IPS DF 4.7 (cell line): ENCODE results near the gene NEAT1.

Experiments
- DNase-seq: peaks from one replicate; pipeline ENCODE4 v3.0.0-alpha.2; 2013; ENCODE audit warnings: low spot score; ENCODE audit errors: extremely low read depth

The NEAT1 gene

DNA sequence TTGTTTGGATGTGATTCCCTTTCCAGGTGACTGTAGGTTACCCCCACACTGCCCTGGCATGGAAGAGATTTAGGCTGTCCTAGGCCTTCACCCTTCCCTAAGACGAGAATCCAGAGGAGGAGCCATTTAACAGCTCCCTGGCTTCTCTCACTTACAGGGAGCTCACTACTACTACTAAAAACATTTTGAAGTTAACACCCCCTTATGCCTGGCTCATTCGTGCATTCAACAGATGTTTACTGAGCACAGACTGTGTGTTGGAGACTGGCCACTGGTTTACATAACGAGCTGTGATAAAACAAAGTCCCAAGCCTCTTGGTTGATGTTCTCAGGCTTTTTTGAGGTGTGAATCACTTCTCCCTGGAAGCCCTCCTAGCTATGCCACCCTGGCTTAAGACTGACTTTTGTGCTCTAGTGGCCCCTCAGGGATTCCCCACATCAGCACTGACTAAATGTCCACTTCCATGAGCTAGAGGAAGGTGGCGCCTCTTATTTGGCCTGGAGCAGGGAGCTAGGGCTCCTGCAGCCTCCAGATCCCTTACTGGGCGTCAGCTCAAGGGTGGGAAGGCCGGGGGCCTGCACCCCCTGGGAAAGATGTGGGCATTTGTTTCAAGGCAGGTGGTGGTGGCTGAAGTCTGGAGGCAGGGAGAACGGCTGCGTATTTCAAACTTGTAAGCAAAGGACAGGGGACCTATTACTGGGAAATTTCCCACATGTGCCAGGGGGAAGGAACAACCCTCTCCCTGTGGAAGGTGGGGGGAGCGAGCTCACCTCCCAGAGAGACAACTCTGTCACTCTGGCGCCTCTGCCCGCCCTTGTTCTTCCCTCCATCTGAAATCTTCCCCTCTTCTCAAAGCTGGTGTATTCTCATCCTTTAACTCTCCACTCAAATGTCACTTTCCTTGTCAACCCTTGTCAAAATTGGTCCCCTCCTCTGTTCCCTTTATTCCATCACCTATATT lies 56.9 kb downstream of the NEAT1 start:
- DNase-seq = no peak

DNA sequence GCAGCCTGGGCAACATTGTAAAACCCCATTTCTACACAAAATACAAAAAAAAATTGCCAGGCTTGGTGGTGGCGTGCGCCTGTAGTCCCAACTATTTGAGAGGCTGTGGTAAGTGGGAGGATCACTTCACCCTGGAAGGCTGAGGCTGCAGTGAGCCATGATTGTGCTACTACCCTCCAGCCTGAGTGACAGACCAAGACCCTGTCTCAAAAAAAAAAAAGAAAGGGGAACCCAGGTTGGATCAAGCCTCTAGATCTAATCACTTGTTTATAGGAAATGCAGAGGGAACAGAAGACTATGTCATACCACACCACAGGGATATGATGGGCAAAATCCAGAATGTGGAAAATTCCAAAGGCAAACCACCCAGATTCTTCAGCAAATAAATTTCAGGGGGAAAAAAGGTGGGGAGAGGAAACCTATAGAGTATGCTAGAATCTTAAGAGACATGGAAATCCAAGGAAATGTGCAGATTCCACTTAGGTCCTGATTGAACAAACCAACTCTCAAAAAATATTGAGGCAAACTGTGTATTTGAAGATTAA lies 59.8 kb downstream of the NEAT1 start:
- no peak for DNase-seq

DNA sequence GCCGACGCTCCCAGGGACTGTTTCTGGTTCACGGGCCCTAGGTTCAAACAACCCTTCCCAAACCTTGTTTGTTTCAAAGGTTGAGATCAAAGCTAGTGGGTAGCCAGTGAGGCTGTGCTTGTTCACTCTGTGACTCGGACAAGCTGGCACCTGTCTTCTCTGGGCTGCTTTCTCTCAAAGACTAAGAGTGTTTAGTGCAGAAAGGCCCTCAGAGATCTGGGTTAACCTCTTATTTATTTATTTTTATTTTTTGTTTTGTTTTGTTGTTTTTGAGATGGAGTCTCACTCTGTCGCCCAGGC lies 63.3 kb downstream of the NEAT1 start:
- no peak for DNase-seq

DNA sequence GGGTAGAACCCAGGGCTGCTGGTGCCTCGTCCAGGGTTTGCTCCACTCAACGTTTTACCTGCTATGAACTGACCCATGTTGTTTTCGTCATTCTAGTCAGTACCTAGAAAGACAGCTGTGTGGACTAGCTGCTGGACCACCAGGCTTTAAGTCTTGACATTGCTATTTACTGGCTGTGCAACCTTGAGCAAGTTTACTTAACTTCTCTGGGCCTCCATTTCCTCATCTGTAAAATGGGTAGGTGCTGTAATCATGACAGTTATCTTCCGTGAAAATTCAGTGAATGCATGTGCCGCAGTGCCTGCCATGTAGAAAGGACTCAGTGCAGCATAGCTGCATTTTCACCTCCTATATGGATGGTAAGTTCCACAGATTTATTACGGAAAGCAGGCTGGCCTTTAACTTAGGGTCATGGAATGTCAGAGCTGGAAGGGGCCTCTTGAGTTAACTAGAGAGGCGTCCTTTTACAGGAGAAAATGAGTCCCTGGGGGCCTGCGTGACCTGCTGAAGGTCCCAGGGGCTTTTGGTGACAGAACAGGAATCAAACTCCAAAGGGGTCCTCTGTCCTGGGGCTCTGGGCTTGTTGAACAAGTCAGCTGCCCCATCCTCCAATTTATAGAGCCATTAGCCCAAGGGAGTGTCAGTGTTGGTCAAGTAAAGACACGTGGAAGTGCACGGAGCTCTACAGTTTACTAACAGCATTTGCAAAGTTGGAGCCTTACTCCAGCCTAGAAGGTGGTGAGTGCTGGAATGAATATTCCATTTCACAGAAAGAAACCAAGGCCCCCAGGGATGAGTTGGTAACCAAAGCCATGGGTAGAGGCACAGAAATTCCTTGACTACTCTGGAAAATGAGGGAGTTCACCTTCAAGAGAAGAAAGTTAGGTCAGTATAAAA lies 64.2 kb downstream of the NEAT1 start:
- DNase-seq = no peak

DNA sequence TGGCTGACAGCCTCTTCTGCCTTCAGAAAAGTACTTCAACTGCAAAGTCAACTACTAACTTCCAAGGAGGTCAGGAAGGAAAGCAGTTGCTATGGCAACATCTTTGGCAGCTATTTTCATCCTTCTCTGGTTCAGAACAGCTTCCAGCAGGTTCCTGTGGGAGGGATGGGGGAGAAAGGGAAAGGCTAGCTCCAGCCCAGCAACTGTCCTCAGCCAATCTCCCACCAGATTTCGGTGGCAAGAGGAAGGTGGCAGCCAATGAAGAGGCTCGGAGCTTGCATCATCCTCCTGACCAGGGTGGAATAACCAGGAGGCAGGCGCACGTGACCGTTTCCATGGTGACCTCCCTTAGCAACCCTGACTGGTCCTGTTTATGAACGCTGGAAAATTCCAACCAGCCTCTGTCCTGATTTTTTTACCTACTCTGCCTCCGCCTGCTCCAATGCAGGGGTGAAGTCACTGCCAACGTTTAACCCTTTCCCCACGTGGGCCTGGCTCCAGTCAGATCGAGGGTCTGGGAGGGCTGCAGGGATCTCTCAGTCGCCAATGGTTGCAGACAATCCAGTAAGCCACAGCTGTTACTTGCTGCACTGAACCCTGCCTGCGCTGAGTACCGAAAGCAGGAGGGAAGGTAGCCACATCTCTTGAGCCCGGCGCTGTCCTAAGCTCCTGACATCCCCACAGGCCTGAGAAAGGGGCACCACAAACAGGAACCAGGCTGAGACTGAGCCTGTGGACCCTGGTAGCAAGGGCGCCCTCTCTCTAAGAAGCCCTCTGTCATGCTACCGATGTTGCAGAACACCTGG lies 65.1 kb downstream of the NEAT1 start:
- DNase-seq = peak; percentile 99

DNA sequence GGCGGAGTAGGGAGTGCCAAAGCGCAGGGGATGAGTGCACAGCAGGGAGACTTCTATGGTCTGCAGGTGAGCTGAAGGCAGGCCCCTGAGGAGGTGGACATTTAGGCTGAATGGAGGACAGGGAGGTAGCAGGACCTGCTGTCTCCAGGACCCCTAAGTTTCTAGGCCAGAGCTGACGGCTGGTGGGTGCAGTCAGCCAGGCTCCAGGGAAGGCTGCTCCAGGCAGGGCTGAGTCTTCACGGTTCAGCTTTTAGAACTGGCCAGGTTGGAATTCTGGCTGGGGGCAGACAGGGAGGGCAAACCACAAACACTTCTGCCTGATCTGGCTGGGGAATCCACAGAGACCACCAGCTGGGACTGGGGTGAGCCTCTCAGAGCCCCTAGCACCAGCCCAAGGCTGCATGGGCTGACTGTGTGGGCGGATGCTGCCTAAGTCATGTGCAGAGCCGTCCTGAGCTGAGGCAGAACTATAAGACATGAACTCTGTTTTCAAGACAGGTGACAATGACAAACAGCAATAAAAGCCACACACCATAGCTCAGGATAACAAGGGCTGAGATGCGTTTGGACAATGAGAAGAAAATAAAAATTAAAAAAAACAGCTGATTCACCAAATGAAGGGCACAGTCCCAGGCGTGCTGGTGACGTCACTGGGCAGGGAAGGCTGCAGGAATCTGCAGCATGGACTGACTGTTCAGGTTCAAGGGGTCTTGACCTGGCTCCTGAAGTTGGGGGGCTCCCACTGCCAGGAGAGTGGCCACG lies 65.9 kb downstream of the NEAT1 start:
- DNase-seq = no peak

DNA sequence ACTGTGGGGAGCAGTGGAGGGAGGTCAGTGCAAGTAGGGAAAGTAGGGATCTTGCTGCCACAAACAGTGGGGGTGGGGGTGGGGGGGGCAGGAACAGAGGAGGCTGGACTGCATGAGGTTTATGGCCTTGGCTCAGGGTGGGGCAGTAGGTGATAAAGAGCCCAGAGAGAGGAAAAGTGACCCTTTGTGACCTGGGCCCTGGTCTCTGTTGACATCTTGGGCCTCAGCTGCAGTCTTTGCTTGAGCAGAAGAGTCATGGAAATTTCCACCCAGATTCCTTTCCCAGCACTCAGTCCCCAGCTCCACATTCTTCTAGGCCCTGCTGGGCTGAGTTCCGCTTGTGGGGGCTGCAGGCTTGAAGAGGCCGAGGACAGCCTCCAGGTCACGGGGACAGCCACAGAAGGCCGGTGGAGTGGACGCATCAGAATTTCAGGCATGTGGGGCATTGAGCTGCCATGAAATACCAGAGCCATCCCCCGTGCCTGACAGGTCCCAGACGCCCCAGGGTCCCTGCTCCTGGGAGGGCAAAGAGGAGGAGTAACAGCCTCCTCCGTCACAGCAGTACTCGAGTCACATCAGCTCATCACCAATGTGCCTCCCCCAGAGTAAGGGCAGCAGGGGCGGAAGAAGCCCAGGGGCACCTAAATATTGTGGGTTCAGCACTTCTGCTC lies 66.6 kb downstream of the NEAT1 start:
- DNase-seq = no peak

DNA sequence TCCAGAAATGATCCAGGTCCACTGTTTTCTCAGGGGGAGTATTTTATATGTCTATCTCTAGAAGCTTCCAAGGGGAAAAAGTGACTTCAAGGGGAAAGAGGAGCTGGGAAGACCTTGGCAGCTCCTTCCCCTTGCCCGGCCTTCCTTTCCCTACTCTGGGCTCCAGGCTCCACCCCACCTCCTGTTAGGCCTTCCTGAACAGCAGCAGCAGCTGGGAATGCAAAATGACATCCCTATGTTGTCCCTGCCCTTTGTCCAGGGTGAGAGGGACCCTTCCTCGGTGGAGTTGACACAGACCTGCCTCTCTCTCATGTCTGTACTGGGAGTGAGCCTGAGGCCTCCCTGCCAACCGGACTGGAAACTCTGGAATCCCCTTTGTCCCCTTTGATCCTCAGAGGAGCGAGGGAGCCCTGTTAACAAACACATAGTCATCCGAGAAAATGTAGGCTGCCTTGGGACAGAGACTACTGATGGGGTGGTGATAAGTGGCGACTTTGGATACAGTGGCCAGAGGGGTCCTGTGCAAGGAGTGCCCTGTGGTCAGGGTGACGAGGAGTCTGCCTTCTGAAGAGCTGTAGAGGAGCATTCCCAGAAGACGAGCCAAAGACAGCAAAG lies 67.2 kb downstream of the NEAT1 start:
- DNase-seq = no peak

DNA sequence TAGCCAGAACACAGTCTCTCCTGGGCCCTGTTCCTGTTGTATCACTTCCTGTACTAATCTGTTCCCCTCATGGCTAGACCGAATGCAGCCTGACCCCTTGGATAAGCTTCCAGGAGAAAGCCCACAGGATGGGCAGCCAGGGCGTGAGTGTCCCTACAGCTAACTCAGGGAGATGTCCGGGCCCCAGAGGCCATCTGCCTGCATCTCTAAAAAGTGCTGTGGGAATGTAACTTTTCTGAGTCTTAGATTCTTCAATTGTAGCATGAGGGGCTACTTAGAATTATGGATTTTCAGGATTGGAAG lies 68.5 kb downstream of the NEAT1 start:
- DNase-seq = no peak

DNA sequence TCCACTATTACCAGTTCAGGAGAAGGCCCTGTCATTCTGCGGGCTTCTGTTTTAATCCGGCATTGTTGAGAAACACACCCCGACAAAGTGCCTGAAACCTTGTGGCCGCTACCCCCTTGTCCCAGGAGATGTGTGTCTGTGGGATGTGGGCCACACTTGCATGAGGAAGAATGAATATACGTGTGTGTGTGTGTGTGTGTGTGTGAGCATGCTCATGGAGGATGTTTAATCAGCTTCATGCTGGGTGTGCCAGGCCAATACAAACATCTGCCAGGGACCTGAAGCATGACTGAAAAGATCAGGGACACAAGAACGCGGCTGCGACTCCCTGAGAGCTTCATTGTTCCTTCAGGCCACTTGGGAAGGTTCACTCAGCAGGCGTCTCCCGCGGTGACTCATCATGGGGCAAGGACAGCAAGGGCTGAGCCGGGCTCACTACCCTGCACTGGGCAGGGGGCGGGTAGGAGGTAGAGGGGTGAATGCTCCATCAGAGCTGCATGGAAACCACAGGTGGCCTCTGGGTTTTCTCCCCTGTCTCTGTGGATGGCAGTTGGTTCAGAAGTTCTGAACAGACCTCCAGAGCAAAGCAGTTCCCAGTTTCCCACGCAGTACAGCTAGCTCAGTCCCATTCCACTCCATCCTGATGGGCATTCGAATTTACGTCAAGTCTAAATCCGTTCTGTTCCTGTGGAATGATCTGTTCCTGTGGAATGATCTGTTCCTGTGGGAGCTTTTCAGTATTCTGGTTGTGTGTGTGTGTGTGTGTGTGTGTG lies 69.2 kb downstream of the NEAT1 start:
- DNase-seq = no peak

DNA sequence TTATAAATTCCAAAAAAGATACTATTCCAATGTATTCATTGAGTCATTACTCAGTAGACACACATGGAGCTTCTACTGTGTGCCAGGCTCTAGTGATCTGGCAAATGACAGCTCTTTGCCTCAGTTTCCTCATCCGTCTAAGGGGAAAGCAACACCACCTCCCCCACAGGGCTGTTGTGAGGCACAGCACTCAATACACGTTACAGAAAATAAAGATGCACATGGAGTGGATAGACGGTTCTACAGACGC lies 69.7 kb downstream of the NEAT1 start:
- DNase-seq = no peak

DNA sequence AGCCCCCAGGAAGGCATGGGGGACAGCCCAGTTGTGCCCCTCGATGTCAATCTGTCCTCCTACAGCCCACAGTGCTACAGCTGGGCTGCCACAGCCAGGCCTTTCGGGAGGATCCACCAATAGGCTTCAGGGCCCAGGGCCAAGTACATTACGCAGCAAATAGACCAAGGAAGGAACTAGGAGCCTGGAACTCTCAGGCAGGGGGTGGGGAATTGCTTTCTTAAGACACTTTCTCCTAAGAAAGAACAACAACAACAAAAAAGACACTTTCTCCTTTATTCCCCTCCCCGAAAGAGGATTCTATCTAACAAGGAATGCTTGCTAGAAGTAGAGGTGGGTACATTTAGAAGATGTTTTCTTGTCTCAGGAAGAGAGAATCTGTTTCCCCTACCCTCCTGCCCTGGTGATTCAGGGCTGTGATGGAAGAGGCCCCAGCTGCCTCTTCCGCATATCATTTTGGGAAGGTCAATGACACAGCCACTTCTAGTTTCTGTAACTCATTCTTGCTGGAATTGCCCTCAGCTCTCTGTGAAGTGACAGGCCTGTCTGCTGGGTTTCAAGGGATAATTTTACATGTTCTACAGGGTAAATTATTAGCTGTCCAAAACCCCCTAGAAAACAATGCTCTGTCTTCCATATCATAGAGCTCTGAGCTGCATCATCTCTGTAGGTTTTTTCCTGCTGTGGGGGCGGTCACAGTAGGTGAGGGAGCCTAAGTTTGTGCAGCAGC lies 70.2 kb downstream of the NEAT1 start:
- no peak for DNase-seq

DNA sequence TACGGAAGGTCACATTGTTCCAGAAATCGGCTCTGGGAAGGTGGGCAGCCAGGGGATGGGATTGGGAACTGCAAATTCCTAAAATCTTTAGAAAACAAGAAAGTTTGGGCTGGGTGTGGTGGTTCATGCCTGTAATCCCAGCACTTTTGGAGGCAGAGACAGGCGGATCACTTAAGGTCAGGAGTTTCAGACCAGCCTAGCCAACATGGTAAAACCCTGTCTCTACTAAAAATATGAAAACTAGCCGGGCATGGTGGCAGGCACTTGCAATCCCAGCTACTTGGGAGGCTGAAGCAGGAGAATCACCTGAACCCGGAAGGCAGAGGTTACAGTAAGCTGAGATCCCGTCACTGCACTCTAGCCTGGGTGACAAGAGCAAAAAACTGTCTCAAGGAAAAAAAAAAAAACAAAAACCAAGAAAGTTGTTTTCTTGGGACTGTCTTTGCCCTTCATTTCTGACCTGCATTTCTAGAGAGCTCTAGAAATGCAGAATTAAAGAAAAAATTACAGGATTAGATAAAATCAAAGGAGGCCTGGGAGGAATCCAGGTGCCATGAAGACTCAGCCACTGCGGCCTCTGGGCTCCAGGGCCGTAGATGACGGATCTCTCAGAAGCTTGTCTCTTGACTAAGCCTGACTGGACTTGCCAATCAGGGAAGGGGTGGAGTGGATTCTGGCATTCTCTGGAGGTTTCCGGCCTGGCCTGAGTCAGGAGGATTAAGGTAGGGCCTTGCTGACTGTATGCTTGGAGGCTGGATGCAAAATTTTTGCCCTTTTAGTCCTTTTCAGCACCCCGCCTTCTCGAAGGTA lies 71.0 kb downstream of the NEAT1 start:
- no peak for DNase-seq
